ENCODE measurements around the gene CFAP53.

DNA sequence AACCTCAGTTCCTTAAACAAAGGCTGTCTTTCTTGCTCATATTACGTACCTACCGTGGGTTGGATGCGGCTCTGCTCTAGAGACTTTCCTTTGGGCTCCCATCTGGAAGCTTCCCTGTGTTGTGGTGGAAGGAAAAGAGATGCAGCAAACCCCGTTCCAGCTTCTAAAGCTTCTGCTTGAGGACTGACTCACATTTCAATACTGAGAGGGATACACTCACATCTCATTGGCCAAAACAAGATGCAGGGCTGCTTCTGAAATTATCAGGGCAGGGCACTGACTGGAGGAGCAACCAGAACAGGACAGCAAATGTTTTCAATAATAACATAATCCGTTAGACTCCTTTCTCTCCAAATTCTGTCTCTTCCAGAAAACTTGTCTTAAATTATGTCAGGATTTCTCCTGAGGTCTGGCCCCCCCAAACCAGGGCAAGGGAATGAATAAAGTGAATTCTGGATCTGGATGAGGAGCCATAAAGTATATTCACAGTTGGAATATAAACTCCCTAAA lies 66.9 kb downstream of the CFAP53 start:
- TF ChIP-seq ESRRG (CRISPR knock-in tag; IDR thresholded peaks at IDR 0.05) (no peak), PATZ1 (CRISPR knock-in tag; IDR thresholded peaks at IDR 0.05; ENCODE audit: borderline replicate concordance) (no peak), RARB (CRISPR knock-in tag; IDR thresholded peaks at IDR 0.05) (no peak), ZNF70 (CRISPR knock-in tag; IDR thresholded peaks at IDR 0.05) (no peak), ZNF8 (CRISPR knock-in tag; IDR thresholded peaks at IDR 0.05) (no peak), ZC3H10 (CRISPR knock-in tag; IDR thresholded peaks at IDR 0.05) (no peak), ISL1 (CRISPR knock-in tag; IDR thresholded peaks at IDR 0.05) (no peak), PPARA (CRISPR knock-in tag; IDR thresholded peaks at IDR 0.05; ENCODE audit: borderline replicate concordance) (no peak)

Measured in SK-N-SH treated with all-trans-retinoic acid at 6 μM for 48 hours (cell line).